Neural crest cell (in vitro differentiated cells): Measurements from ENCODE around the gene HBE1. TPM values are rescaled to one million over a fixed set of nuclear protein-coding genes. Genes with fewer than 3 reads are reported as not detected.

Experiments
- DNase-seq: peaks from one replicate; pipeline ENCODE4 v3.0.0; 2021; ENCODE audit warnings: low read depth, mixed read lengths, low spot score
- H3K27ac Mint-ChIP-seq: one replicate; pipeline ENCODE4 v1.8.0; 2021; ENCODE audit warnings: mild to moderate bottlenecking, mixed read lengths; ENCODE audit not compliant: unreplicated experiment
- H3K27me3 Mint-ChIP-seq: 2 replicates; pipeline ENCODE4 v1.8.0; 2021; ENCODE audit warnings: low read depth, mild to moderate bottlenecking, mixed read lengths
- H3K36me3 Mint-ChIP-seq: 2 replicates; pipeline ENCODE4 v1.8.0; 2021; ENCODE audit warnings: low read depth, mild to moderate bottlenecking, mixed read lengths
- H3K4me1 Mint-ChIP-seq: 2 replicates; pipeline ENCODE4 v1.8.0; 2021; ENCODE audit warnings: mixed read lengths
- H3K4me3 Mint-ChIP-seq: one replicate; pipeline ENCODE4 v1.8.0; 2021; ENCODE audit warnings: mild to moderate bottlenecking, mixed read lengths
- H3K9me3 Mint-ChIP-seq: 2 replicates; pipeline ENCODE4 v1.8.0; 2021; ENCODE audit warnings: mixed read lengths
- total RNA-seq: library from RNA; stranded (reverse); gene quantifications from 2 replicates; pipeline ENCODE4 v1.2.1, GENCODE V29; 2021
- TF ChIP-seq, protein P1 (sequence below): fragments of 200-600 bp; sonication (generic); conservative IDR thresholded peaks from 2 replicates; pipeline ENCODE4 v1.5.0; 2021; ENCODE audit warnings: antibody characterized with exemption, mild to moderate bottlenecking

HBE1 gene
- total RNA-seq, 1 donor from 2014 or later: 0.56 TPM

DNA sequence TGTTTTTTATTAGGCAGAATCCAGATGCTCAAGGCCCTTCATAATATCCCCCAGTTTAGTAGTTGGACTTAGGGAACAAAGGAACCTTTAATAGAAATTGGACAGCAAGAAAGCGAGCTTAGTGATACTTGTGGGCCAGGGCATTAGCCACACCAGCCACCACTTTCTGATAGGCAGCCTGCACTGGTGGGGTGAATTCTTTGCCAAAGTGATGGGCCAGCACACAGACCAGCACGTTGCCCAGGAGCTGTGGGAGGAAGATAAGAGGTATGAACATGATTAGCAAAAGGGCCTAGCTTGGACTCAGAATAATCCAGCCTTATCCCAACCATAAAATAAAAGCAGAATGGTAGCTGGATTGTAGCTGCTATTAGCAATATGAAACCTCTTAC lies 44.3 kb downstream of the HBE1 start:
- H3K27ac Mint-ChIP-seq: no peak overlapping the region

DNA sequence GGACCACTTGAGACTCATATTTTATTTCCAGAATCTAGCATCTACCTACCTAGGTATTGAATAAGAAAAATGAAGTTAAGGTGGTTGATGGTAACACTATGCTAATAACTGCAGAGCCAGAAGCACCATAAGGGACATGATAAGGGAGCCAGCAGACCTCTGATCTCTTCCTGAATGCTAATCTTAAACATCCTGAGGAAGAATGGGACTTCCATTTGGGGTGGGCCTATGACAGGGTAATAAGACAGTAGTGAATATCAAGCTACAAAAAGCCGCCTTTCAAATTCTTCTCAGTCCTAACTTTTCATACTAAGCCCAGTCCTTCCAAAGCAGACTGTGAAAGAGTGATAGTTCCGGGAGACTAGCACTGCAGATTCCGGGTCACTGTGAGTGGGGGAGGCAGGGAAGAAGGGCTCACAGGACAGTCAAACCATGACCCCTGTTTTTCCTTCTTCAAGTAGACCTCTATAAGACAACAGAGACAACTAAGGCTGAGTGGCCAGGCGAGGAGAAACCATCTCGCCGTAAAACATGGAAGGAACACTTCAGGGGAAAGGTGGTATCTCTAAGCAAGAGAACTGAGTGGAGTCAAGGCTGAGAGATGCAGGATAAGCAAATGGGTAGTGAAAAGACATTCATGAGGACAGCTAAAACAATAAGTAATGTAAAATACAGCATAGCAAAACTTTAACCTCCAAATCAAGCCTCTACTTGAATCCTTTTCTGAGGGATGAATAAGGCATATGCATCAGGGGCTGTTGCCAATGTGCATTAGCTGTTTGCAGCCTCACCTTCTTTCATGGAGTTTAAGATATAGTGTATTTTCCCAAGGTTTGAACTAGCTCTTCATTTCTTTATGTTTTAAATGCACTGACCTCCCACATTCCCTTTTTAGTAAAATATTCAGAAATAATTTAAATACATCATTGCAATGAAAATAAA lies 44.9 kb downstream of the HBE1 start:
- no peak for DNase-seq
- H3K27ac Mint-ChIP-seq: no peak overlapping the region
- peaks cover 8% of the 10 kb centered on the region for H3K4me1 Mint-ChIP-seq
- H3K9me3 Mint-ChIP-seq: no peaks in the 10 kb centered on the region
- TF ChIP-seq, protein P1, sequence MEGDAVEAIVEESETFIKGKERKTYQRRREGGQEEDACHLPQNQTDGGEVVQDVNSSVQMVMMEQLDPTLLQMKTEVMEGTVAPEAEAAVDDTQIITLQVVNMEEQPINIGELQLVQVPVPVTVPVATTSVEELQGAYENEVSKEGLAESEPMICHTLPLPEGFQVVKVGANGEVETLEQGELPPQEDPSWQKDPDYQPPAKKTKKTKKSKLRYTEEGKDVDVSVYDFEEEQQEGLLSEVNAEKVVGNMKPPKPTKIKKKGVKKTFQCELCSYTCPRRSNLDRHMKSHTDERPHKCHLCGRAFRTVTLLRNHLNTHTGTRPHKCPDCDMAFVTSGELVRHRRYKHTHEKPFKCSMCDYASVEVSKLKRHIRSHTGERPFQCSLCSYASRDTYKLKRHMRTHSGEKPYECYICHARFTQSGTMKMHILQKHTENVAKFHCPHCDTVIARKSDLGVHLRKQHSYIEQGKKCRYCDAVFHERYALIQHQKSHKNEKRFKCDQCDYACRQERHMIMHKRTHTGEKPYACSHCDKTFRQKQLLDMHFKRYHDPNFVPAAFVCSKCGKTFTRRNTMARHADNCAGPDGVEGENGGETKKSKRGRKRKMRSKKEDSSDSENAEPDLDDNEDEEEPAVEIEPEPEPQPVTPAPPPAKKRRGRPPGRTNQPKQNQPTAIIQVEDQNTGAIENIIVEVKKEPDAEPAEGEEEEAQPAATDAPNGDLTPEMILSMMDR: no peak
- no peaks in the 10 kb centered on the region for H3K36me3 Mint-ChIP-seq
- no peaks in the 10 kb centered on the region for H3K27me3 Mint-ChIP-seq
- H3K4me3 Mint-ChIP-seq: no peak overlapping the region

More for the DNA sequence above, 44.3 kb downstream of the HBE1 start:
- no peak for DNase-seq
- Mint-ChIP-seq H3K27me3 (no peaks in the 10 kb centered on the region), H3K36me3 (no peaks in the 10 kb centered on the region), H3K9me3 (no peaks in the 10 kb centered on the region), H3K4me1 (peaks cover 8% of the 10 kb centered on the region), H3K4me3 (no peak overlapping the region)
- TF ChIP-seq, protein P1: no peak

DNA sequence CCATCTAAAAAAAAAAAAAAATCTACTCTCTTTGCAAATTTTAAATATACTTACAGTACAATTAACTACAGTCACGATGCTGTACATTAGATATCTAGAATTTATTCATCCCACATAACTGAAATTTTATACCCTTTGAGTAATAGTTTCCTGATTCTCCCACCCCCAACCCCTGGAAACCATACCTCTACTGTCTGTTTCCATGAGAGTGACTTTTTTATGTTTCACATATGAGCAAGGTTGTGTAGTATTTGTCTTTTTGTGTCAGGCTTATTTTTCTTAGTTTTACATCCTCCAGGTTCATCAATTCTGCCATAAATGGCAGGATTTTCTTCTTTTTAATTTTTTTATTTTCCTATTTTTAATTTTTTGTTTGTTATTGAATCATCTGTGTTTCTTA lies 46.1 kb downstream of the HBE1 start:
- no peak overlapping the region for H3K4me3 Mint-ChIP-seq
- TF ChIP-seq, protein P1: no peak
- no peaks in the 10 kb centered on the region for H3K27me3 Mint-ChIP-seq
- no peaks in the 10 kb centered on the region for H3K9me3 Mint-ChIP-seq
- DNase-seq: no peak
- no peaks in the 10 kb centered on the region for H3K4me1 Mint-ChIP-seq
- no peak overlapping the region for H3K27ac Mint-ChIP-seq
- no peaks in the 10 kb centered on the region for H3K36me3 Mint-ChIP-seq

DNA sequence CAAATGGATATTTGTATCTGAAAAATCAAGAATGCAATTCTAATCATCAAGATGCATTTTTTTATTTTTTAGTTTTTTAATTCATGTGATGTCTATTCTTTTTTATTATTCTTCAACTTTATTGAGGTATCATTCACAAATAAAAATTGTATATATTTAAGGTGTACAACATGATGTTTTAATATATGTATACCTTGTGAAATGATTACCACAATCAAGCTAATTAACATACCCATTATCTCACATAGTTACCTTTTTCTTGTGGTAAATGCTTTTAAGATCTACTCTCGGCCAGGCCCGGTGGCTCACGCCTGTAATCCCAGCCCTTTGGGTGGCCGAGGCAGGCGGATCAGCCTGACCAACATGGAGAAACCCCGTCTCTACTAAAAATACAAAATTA lies 46.6 kb downstream of the HBE1 start:
- no peaks in the 10 kb centered on the region for H3K36me3 Mint-ChIP-seq
- no peaks in the 10 kb centered on the region for H3K9me3 Mint-ChIP-seq
- no peaks in the 10 kb centered on the region for H3K27me3 Mint-ChIP-seq
- DNase-seq: no peak
- TF ChIP-seq, protein P1: no peak
- H3K27ac Mint-ChIP-seq: no peak overlapping the region
- H3K4me1 Mint-ChIP-seq: no peaks in the 10 kb centered on the region
- H3K4me3 Mint-ChIP-seq: no peak overlapping the region

Other genes starting within 250 kb of the HBE1 start
- not detected in 2 replicates for gene OR52J3, start 223.4 kb downstream of the HBE1 start, total RNA-seq
- not detected in 2 replicates for gene OR52E2, start 210.3 kb downstream of the HBE1 start, total RNA-seq
- gene OR52E1, start 200.4 kb downstream of the HBE1 start, total RNA-seq: not detected in 2 replicates
- not detected in 2 replicates for gene OR52A5, start 131.6 kb downstream of the HBE1 start, total RNA-seq
- not detected in 2 replicates for gene OR52A1, start 115.2 kb downstream of the HBE1 start, total RNA-seq
- not detected in 2 replicates for gene OR51V1, start 69.3 kb downstream of the HBE1 start, total RNA-seq
- gene HBB, start 42.9 kb downstream of the HBE1 start, total RNA-seq: not detected in 2 replicates
- not detected in 2 replicates for gene HBD, start 35.5 kb downstream of the HBE1 start, total RNA-seq
- gene HBG1, start 20.1 kb downstream of the HBE1 start, total RNA-seq: not detected in 2 replicates
- not detected in 2 replicates for gene HBG2, start 15.2 kb downstream of the HBE1 start, total RNA-seq
- not detected in 2 replicates for gene OR51B4, start 32.0 kb upstream of the HBE1 start, total RNA-seq
- not detected in 2 replicates for gene OR51B2, start 54.4 kb upstream of the HBE1 start, total RNA-seq
- gene OR51B5, start 73.6 kb upstream of the HBE1 start, total RNA-seq: 0.21 TPM in 1 of 2 replicates, not detected in the other
- gene OR51B6, start 81.6 kb upstream of the HBE1 start, total RNA-seq: not detected in 2 replicates
- not detected in 2 replicates for gene OR51M1, start 113.9 kb upstream of the HBE1 start, total RNA-seq
- gene OR51Q1, start 152.2 kb upstream of the HBE1 start, total RNA-seq: not detected in 2 replicates
- gene OR51I1, start 171.6 kb upstream of the HBE1 start, total RNA-seq: not detected in 2 replicates
- gene OR51I2, start 179.4 kb upstream of the HBE1 start, total RNA-seq: not detected in 2 replicates
- not detected in 2 replicates for gene OR52D1, start 218.7 kb upstream of the HBE1 start, total RNA-seq
- gene UBQLN3, start 240.0 kb upstream of the HBE1 start, total RNA-seq: not detected in 2 replicates
- gene UBQLNL, start 246.8 kb upstream of the HBE1 start, total RNA-seq: 0.09 and 0.20 TPM in 2 replicates